ENCODE data around the gene RGS9BP.
"Not testable (repeated sequence)": the region's sequence is repeated elsewhere in the genome, so short reads cannot be mapped to it uniquely, and the experiment has no call there.

DNA sequence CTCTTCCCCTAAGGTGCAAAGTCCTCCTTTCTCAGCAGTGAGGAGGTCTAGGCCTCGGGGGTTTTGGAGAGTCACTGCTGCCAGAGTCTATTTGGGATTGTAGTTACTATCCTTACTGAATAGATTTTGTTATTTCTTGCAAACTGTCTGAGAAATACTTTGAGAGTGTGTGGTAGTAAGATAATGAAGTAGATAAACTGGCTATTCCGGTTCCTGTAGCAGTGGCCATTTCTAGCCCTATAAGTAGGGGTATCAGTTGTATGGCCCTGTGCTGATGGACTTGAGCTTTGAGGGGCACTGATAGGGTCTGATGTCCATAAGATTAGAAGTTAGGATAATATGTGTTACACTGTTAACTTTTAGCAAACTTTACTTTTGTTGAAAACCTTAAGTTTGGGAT, 18.7 kb downstream of the RGS9BP start:
- not testable (repeated sequence) for TF ChIP-seq EZH2phosphoT487 (IDR thresholded peaks at IDR 0.05; ENCODE audit: insufficient read depth, low read depth); EZH2 (IDR thresholded peaks at IDR 0.05; ENCODE audit: insufficient read depth, poor library complexity, severe bottlenecking)
